ENCODE data around the gene UXT. TPM values are rescaled to one million over a fixed set of nuclear protein-coding genes. Genes with fewer than 3 reads are reported as not detected.

UXT gene
- total RNA-seq, 1 experiment from 2014 or later: 129 TPM

- Histone ChIP-seq H3K9me3 (ENCODE audit: control insufficient read depth, insufficient read depth, low read depth, low read length) (no peaks in the 10 kb centered on the region), H3K27ac (ENCODE audit: low read length) (no peak overlapping the region), H3K36me3 (ENCODE audit: control insufficient read depth, insufficient read depth, low read length) (no peaks in the 10 kb centered on the region), H3K27me3 (ENCODE audit: control insufficient read depth, insufficient read depth, low read length) (no peaks in the 10 kb centered on the region), H3K4me3 (ENCODE audit: low read depth in 2 of 2, low read length in 2 of 2) (no peak overlapping the region), H3K4me1 (ENCODE audit: control insufficient read depth, insufficient read depth, low read length) (no peaks in the 10 kb centered on the region; the same call in 1 of the 2 replicates)
- no TSS peak for BruUV-seq (replicated peaks)
- intact Hi-C loops (cut with micrococcal nuclease; ENCODE audit: unreplicated experiment) (no loop called here), in situ Hi-C loops (cut with HindIII; ENCODE audit: low pct_unique_long_range_greater_than_20kb, low sequenced_read_pairs) (no loop called here)
- ATAC-seq (no peak), DNase-seq (ENCODE audit: low read depth, low spot score) (no peak)
- TF ChIP-seq POLR2AphosphoS5 (IDR thresholded peaks at IDR 0.05; ENCODE audit: low read depth, low read length) (no peak), TCF7L2 (IDR thresholded peaks at IDR 0.05; ENCODE audit: low read depth, low read length) (no peak), CTCF (IDR thresholded peaks at IDR 0.05) (no peak), SIN3A (IDR thresholded peaks at IDR 0.05; ENCODE audit: borderline replicate concordance, insufficient read depth, low read depth, low read length) (no peak), REST (IDR thresholded peaks at IDR 0.05; ENCODE audit: insufficient read depth in 1 of 2, low read depth in 2 of 2, low read length in 1 of 2) (no peak)
- ChIA-PET CTCF (no interaction called here), POLR2A (no interaction called here)
Measured at GRCh38 chrX:47632666-47633065, 26.3 kb downstream of the UXT start.

GRCh38 chrX:47631676-47632075, 27.3 kb downstream of the UXT start:
- in situ Hi-C loops (cut with HindIII; ENCODE audit: low pct_unique_long_range_greater_than_20kb, low sequenced_read_pairs): no loop called here
- TF ChIP-seq SIN3A (IDR thresholded peaks at IDR 0.05; ENCODE audit: borderline replicate concordance, insufficient read depth, low read depth, low read length) (no peak), CTCF (IDR thresholded peaks at IDR 0.05) (no peak), POLR2AphosphoS5 (IDR thresholded peaks at IDR 0.05; ENCODE audit: low read depth, low read length) (no peak), REST (IDR thresholded peaks at IDR 0.05; ENCODE audit: insufficient read depth in 1 of 2, low read depth in 2 of 2, low read length in 1 of 2) (no peak), TCF7L2 (IDR thresholded peaks at IDR 0.05; ENCODE audit: low read depth, low read length) (no peak)
- CTCF ChIA-PET: no interaction called here

More at GRCh38 chrX:47631676-47632075, 27.3 kb downstream of the UXT start:
- ATAC-seq (no peak), DNase-seq (ENCODE audit: low read depth, low spot score) (no peak)
- Histone ChIP-seq H3K9me3 (ENCODE audit: control insufficient read depth, insufficient read depth, low read depth, low read length) (no peaks in the 10 kb centered on the region), H3K27me3 (ENCODE audit: control insufficient read depth, insufficient read depth, low read length) (no peaks in the 10 kb centered on the region), H3K27ac (ENCODE audit: low read length) (no peak overlapping the region), H3K36me3 (ENCODE audit: control insufficient read depth, insufficient read depth, low read length) (no peaks in the 10 kb centered on the region), H3K4me1 (ENCODE audit: control insufficient read depth, insufficient read depth, low read length) (no peaks in the 10 kb centered on the region; the same call in 1 of the 2 replicates), H3K4me3 (ENCODE audit: low read depth in 2 of 2, low read length in 2 of 2) (no peak overlapping the region)
- BruUV-seq (replicated peaks): no TSS peak
- intact Hi-C loops (cut with micrococcal nuclease; ENCODE audit: unreplicated experiment): no loop called here
- POLR2A ChIA-PET: no interaction called here

Data from Panc1 (cell line).